Neural cell (in vitro differentiated cells): Measurements from ENCODE around the gene FOXO3. TPM values are rescaled to one million over a fixed set of nuclear protein-coding genes. Genes with fewer than 3 reads are reported as not detected.

ENCODE experiments used
- H2AFZ ChIP-seq: fragments of 200-600, 300-800 bp; sonication (generic), shearing (Covaris generic); 2 replicates; pipeline ENCODE4 v1.6.0; 2014; ENCODE audit warnings: low read depth, mild to moderate bottlenecking, antibody characterized with exemption, low read length, moderate library complexity
- H3F3A ChIP-seq: fragments of 200-600 bp; shearing (Covaris generic); 2 replicates; pipeline ENCODE4 v1.6.1; 2016; ENCODE audit warnings: mild to moderate bottlenecking, moderate library complexity, mixed read lengths, antibody characterized with exemption, low read length; ENCODE audit not compliant: insufficient read depth, poor library complexity, severe bottlenecking
- H3K27ac ChIP-seq: fragments of 200-600, 300-800 bp; sonication (generic), shearing (Covaris generic); 2 replicates; pipeline ENCODE4 v1.5.1; 2014; ENCODE audit warnings: mild to moderate bottlenecking, low read length, moderate library complexity
- H3K27me3 ChIP-seq: fragments of 300-800, 200-600 bp; sonication (generic), shearing (Covaris generic); 2 replicates; pipeline ENCODE4 v1.6.0; 2014; ENCODE audit warnings: mild to moderate bottlenecking, low read depth, low read length, moderate library complexity; ENCODE audit not compliant: insufficient read depth
- H3K36me3 ChIP-seq: fragments of 300-800, 200-600 bp; sonication (generic), shearing (Covaris generic); 2 replicates; pipeline ENCODE4 v1.5.1; 2014; ENCODE audit warnings: mild to moderate bottlenecking, antibody characterized with exemption, low read length, moderate library complexity; ENCODE audit not compliant: insufficient read depth
- H3K4me2 ChIP-seq: fragments of 300-800, 200-600 bp; sonication (generic), shearing (Covaris generic); 2 replicates; pipeline ENCODE4 v1.6.0; 2014; ENCODE audit warnings: mild to moderate bottlenecking, low read length
- H3K4me3 ChIP-seq: fragments of 300-800, 200-600 bp; sonication (generic), shearing (Covaris generic); 2 replicates; pipeline ENCODE4 v1.5.1; 2014; ENCODE audit warnings: mild to moderate bottlenecking, low read length, moderate library complexity
- H3K79me2 ChIP-seq: fragments of 200-600 bp; shearing (Covaris generic); replicated peaks from 2 replicates; pipeline ENCODE4 v1.6.0; 2014; ENCODE audit warnings: mild to moderate bottlenecking, low read length, moderate library complexity; ENCODE audit not compliant: insufficient read depth
- H3K9ac ChIP-seq: fragments of 300-800, 200-600 bp; sonication (generic), shearing (Covaris generic); 2 replicates; pipeline ENCODE4 v1.6.1; 2016; ENCODE audit warnings: mild to moderate bottlenecking, low read length, mixed read lengths
- H3K9me2 ChIP-seq: fragments of 200-600 bp; shearing (Covaris generic); 2 replicates; pipeline ENCODE4 v1.6.1; 2016; ENCODE audit warnings: mild to moderate bottlenecking, low read length, mixed read lengths; ENCODE audit not compliant: insufficient read depth
- H3K9me3 ChIP-seq: fragments of 200-600, 300-800 bp; sonication (generic), shearing (Covaris generic); 2 replicates; pipeline ENCODE4 v1.6.1; 2016; ENCODE audit warnings: mild to moderate bottlenecking, mixed run types, low read length, moderate library complexity, mixed read lengths
- H4K20me1 ChIP-seq: fragments of 200-600 bp; shearing (Covaris generic); 2 replicates; pipeline ENCODE4 v1.6.1; 2016; ENCODE audit warnings: mild to moderate bottlenecking, mixed run types; ENCODE audit not compliant: insufficient read depth
- EP300 ChIP-seq: fragments of 450-650 bp; conservative IDR thresholded peaks from 2 replicates; pipeline ENCODE4 v1.6.1; 2014; ENCODE audit warnings: antibody characterized with exemption, mild to moderate bottlenecking, moderate library complexity; ENCODE audit not compliant: poor library complexity, severe bottlenecking
- EZH2 ChIP-seq: fragments of 200-600, 300-800 bp; shearing (Covaris generic), sonication (generic); IDR thresholded peaks from 2 replicates; pipeline ENCODE4 v1.6.1; 2014; ENCODE audit warnings: antibody characterized with exemption, low read length, borderline replicate concordance, mild to moderate bottlenecking; ENCODE audit not compliant: insufficient read depth, poor library complexity, severe bottlenecking
- MXI1 ChIP-seq: fragments of 450-650 bp; conservative IDR thresholded peaks from 2 replicates; pipeline ENCODE4 v1.6.1; 2014; ENCODE audit warnings: antibody characterized with exemption, mild to moderate bottlenecking; ENCODE audit not compliant: poor library complexity, severe bottlenecking
- POLR2AphosphoS5 ChIP-seq: IDR thresholded peaks from 2 replicates; pipeline ENCODE4 v1.6.1; 2012
- RAD21 ChIP-seq: fragments of 450-650 bp; conservative IDR thresholded peaks from 2 replicates; pipeline ENCODE4 v1.6.1; 2014; ENCODE audit warnings: antibody characterized with exemption, mild to moderate bottlenecking, moderate library complexity
- REST ChIP-seq: IDR thresholded peaks from 2 replicates; pipeline ENCODE4 v1.6.1; 2012; ENCODE audit warnings: borderline replicate concordance
- SMC3 ChIP-seq: fragments of 450-650 bp; conservative IDR thresholded peaks from 2 replicates; pipeline ENCODE4 v1.6.1; 2014; ENCODE audit warnings: antibody characterized with exemption, mild to moderate bottlenecking, moderate library complexity; ENCODE audit not compliant: poor library complexity
- TAF1 ChIP-seq: IDR thresholded peaks from 2 replicates; pipeline ENCODE4 v1.6.1; 2012; ENCODE audit warnings: low read depth
- polyA plus RNA-seq: library from polyadenylated mRNA; depleted of rRNA; stranded (reverse); fragments of >200 nt; gene quantifications from 2 replicates; pipeline ENCODE4 v1.2.3, GENCODE V29; 2014
- TF ChIP-seq, protein P1 (sequence below): fragments of 450-650 bp; IDR thresholded peaks from 2 replicates; pipeline ENCODE4 v1.5.1; 2014; ENCODE audit warnings: antibody characterized with exemption, mild to moderate bottlenecking, moderate library complexity; ENCODE audit not compliant: poor library complexity, severe bottlenecking

Gene FOXO3
- polyA plus RNA-seq, 1 donor from 2014 or later, result 21.3 TPM

DNA sequence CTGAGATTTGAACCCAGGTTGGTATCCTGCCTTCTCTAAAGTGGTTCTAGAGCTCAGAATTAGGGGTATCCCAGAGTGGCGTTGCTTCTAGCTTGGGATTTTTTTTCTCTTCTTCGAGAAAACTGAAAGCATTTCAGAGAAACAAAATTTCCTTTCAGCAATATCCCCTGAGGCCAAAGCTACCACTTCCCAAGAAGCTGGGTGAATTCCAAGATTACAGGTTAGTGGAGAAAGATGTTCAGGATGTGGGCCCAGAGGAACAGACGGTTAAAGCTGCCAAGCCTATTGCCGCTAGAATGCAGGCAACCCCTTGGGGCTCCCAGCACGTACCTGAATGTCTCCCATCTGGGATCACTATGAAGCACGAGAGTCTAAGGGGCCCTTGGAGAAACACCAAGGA, 134.1 kb downstream of the FOXO3 start:
- Histone ChIP-seq H3K36me3 (no peaks in the 10 kb centered on the region), H3K79me2 (no peaks in the 10 kb centered on the region), H4K20me1 (no peaks in the 10 kb centered on the region), H3K27ac (no peak overlapping the region), H3K27me3 (no peaks in the 10 kb centered on the region), H3K9me2 (no peaks in the 10 kb centered on the region), H3K9me3 (no peaks in the 10 kb centered on the region), H3K4me3 (no peak overlapping the region), H3K4me2 (no peak overlapping the region), H3F3A (no peaks in the 10 kb centered on the region), H3K9ac (no peak overlapping the region), H2AFZ (no peak overlapping the region)
- TF ChIP-seq TAF1 (no peak), SMC3 (no peak), EP300 (no peak), RAD21 (no peak), POLR2AphosphoS5 (no peak), REST (no peak), MXI1 (no peak)
- TF ChIP-seq, protein P1, sequence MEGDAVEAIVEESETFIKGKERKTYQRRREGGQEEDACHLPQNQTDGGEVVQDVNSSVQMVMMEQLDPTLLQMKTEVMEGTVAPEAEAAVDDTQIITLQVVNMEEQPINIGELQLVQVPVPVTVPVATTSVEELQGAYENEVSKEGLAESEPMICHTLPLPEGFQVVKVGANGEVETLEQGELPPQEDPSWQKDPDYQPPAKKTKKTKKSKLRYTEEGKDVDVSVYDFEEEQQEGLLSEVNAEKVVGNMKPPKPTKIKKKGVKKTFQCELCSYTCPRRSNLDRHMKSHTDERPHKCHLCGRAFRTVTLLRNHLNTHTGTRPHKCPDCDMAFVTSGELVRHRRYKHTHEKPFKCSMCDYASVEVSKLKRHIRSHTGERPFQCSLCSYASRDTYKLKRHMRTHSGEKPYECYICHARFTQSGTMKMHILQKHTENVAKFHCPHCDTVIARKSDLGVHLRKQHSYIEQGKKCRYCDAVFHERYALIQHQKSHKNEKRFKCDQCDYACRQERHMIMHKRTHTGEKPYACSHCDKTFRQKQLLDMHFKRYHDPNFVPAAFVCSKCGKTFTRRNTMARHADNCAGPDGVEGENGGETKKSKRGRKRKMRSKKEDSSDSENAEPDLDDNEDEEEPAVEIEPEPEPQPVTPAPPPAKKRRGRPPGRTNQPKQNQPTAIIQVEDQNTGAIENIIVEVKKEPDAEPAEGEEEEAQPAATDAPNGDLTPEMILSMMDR, result no peak

- H3F3A ChIP-seq, result no peaks in the 10 kb centered on the region
- H3K9me3 ChIP-seq, result no peaks in the 10 kb centered on the region
Observed at GRCh38 chr6:108697561-108698161, 136.9 kb downstream of the FOXO3 start.

More at GRCh38 chr6:108697561-108698161, 136.9 kb downstream of the FOXO3 start:
- no peak overlapping the region for H3K27ac ChIP-seq
- H3K27me3 ChIP-seq, result no peaks in the 10 kb centered on the region
- no peak overlapping the region for H2AFZ ChIP-seq
- TF ChIP-seq POLR2AphosphoS5 (no peak), MXI1 (no peak), EP300 (no peak), EZH2 (no peak), REST (no peak), RAD21 (no peak), SMC3 (no peak), TAF1 (no peak)
- TF ChIP-seq, protein P1, result no peak
- H3K79me2 ChIP-seq, result no peaks in the 10 kb centered on the region
- no peak overlapping the region for H3K4me3 ChIP-seq
- H3K9ac ChIP-seq, result no peak overlapping the region
- no peaks in the 10 kb centered on the region for H4K20me1 ChIP-seq
- no peaks in the 10 kb centered on the region for H3K36me3 ChIP-seq
- no peak overlapping the region for H3K4me2 ChIP-seq
- H3K9me2 ChIP-seq, result no peaks in the 10 kb centered on the region
